Hematopoietic multipotent progenitor cell treated with erythropoietin and hydrocortisone succinate and interleukin-3 and kit ligand, for 4 days (in vitro differentiated cells): ENCODE measurements around the gene AGMO.

Experiments used
- DNase-seq: peaks from one replicate; pipeline ENCODE4 v3.0.0-alpha.2; 2015

AGMO gene

DNA sequence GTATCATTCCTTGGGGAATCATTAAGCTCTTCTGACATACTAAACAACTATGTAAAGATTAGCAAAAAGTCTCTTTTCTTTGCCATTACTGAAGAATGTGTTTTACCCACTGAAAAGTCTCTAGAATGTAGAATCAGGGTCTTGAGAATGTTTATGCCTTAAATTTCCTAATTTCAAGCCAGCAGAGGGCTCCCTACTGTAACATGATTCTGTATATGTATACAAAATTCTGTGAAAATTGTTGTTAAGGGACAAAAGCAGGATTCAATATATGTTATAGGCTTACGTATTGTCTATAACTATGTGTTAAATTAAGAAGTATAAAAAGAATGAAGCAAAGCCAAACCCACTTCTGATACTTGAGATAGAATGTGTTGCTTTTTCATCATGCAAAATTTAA, 362.3 kb downstream of the AGMO start:
- DNase-seq = peak; percentile 60

DNA sequence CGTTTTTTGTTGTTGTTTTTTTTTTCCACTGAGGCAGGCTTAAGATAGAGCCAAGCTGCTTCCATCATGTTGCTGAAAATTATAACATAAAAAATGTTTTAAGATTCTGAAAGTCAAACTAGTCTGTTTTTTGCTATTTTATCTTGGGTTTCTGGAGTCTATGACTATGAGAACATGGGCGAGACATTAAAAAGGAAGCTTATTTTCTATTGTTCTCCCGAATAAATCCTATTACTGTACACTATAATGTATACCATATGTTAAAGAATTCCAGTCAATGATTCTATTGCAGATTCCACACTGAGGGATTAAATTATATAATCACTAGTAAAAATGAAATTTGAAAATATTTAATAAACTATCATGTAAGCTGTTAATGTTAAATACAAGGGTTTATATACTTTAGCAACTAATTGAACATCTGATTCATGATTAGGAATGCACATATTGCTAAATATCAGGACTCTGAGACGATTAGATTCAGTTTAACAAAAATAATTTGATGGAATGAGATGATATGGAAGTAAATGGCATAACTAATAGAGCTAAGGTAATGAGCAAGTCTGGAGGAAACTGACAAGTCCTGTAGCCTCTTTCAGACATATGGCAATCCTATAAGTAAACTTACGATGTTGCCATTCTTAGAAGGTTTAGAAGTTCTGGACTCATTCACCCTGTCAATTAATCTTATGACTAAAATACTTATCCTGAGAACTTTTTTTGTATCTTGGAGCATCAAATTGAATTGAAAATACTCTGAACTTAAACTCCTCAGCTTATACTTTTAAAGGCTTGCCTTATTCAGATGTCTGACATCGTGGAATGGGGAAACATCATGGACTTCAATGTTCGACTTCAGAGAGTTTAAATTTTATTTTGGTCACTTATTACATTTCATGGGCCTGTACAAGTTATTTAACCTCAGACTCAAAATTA, 364.5 kb downstream of the AGMO start:
- DNase-seq = no peak

DNA sequence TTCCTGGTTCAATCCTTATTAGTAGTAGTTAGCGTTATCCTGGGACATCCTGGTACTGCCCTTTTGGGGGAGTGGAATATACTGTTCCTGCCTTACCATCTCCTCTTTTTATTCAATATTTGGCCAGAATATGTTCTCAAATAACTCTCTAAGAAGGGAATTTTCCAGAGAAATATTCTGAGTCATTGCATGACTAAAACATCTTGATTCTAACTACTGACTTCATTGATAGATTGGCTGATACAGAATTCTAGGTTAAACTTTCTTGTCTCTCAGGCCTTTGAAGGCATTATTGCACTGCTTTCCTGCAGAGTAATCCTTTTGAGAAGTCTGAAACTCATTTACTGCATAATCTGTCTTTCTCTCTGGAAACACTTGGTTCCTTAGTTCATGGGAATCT, 383.8 kb downstream of the AGMO start:
- no peak for DNase-seq

DNA sequence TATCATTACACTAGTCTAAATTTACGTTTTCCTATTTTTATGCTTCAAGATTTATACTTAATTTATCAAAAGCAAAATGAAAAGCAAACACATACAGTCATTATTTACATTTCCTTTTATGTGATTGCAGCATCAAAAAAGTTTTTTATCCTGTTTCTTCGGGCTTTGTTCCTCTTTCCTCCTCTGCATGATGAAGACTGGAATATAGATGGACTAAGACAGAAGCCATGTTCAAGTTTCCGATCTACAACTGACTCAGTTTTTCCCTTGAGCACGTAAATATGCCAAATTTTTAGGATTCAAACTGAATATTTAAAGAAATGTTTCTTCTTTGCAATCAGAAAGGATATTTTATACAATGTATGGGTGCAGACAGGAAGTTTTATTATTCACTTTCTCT, 385.7 kb downstream of the AGMO start:
- no peak for DNase-seq

DNA sequence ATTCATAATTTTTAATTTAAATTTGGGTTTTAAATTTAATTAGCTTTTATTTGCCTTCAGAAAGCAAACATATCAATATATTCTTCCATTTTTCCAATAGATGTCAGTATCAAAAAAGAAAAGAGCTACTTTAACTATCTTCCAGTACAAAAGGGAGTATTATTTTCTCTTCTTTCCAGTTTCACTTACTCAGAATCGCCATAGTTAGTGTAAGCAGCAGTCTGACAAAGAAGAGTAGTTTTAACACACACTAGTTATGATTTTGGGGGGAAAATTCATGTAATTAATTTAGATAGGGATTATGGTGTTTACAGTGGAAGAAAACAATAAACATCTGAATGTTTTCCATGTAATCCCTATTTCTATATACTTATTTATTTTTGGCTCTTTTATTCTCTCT, 386.7 kb downstream of the AGMO start:
- no peak for DNase-seq

DNA sequence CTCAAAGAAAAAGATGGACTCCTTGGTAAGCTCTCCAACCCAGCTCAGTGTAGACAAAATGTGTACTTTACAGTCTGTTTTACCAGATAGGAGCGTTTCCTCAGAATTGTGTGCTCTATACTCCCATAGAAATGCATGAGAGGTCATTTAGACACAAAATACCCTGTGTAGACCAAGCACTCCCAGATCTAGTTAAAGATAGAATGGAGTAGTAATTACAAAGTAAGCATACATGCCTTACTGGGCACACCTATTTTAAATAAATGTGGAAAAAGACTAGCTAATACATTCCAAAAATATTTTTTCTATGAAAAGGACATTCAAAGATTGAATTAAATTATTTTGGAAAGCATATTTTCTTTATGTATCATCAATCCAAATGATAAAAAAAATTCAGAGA, 387.3 kb downstream of the AGMO start:
- DNase-seq = no peak

DNA sequence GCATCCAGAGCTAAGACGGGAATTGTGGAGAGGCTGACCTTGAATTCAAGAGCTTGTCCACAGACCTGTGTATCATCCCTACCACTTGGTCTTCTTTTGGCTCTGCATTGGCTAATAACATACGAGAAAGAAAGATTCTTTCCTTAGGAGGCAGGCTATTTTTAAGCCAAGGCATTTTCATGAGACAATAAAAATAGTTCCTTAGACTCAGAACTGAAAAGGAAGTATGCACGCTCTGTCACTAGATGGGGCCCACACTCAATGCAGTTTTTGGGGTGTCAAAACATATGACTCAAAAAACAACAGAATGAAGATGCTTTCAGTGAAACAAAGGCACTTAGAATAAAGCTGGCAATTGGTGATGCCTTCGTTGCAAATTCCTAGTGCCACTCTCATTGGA, 393.3 kb downstream of the AGMO start:
- peak; percentile 18 for DNase-seq

DNA sequence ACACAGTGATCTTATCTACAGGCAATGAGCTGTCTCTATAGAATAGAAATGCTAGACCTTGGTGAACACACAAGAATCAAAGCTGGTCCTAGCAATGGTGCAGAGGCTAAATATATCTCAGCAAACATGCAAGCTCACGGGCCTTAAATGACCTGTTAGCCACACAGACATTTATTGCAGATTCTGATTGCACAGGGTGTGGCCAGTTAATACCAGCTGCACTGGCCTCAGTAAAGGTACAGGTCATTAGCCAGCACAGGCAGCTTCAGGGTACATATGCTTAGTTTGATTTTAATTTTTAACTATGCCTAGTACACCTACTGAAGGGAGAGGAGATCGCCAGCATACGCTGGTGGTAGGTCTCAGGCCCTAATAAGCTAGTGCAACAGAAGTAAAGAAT, 393.9 kb downstream of the AGMO start:
- no peak for DNase-seq

DNA sequence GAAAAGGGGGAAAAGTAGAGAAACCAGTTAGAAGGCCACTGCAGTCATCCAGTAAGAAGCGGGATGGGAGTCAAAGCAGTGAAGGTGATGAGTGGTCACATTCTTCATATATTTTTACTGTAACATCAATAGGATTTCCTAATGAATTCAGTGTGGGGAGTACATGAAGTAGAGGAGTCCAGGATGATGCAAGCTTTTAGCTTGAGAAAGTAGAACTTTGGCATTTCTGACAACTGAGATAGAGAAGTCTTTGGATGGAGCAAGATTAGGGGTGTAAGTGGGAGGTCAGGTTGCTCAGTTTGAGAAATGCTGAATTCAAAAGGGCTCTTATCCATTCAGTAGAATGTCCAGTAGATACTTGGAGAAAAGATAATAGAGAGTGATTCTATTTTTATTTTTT, 395.2 kb downstream of the AGMO start:
- no peak for DNase-seq

DNA sequence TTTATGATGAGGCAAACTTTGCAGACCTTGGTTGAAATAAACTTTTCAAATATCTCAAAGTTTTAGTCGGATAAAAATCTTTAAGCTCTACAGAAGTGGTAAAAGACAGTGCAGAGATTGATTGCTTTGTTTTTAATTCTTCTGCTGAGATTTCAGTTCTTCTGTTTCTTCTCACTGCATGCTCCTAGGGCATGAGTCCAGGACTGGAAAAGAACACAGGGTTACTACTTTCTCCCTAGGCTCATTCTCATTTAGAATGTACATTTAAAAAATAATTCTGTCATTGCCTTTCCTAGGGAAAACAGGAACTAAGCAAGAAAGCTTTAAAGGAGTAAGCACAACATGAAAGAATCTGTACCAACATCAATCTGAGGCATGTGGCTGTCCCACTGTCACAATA, 402.6 kb downstream of the AGMO start:
- DNase-seq = no peak

DNA sequence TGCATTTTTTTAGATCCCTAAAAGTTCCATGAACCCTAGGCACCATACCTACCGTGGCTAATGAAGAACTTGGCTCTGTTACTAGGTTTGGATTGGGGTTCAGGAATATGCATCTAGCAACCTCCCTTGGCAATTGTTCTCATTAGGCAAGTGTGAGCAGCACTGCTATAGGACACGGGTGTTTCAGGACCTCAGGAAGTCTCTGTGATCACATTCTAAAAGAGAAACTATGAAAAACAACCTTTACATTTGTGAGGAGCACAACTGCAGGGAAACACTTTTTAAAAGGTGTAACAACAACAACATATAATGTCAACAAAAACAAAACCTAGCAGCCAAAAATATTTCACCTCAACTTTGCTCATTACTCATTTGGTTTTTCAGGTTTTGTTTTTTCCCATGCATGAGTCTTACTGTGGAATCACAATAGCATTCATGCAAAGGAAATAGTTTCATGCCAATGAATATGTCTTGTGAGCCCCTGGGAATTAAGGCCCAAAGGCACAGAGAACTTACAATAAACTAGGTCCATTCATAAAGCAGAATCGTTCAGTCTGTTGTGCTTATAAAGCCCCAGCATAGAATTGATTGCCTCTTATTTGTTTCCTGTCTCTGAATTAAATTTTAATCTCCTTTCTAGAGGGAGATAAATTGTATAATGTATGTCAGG, 403.5 kb downstream of the AGMO start:
- DNase-seq = no peak
